Cardiac muscle cell (in vitro differentiated cells and primary cell): ENCODE data around the gene LMO1. TPM values are rescaled to one million over a fixed set of nuclear protein-coding genes. Genes with fewer than 3 reads are reported as not detected.
A peak's percentile ranks its signal among the peaks of the same experiment; 100 is the strongest.

ENCODE experiments used
- DNase-seq, 2 donors: peaks; one replicate each; pipeline versions ENCODE4 v3.0.0 to v3.0.0-alpha.2; 2010 to 2017; ENCODE audit warnings: low read depth in 1 of 2, low spot score in 1 of 2
- H3K27ac ChIP-seq: fragments of 200-600 bp; sonication (generic); 2 replicates; pipeline ENCODE4 v1.5.1; 2016
- H3K27me3 ChIP-seq: fragments of 200-600 bp; sonication (generic); 2 replicates; pipeline ENCODE4 v1.6.0; 2016; ENCODE audit warnings: control low read depth
- H3K36me3 ChIP-seq: fragments of 200-600 bp; sonication (generic); 2 replicates; pipeline ENCODE4 v1.5.1; 2016; ENCODE audit warnings: control low read depth
- H3K4me1 ChIP-seq: fragments of 200-600 bp; sonication (generic); 2 replicates; pipeline ENCODE4 v1.8.1; 2017; ENCODE audit warnings: low read depth, mild to moderate bottlenecking, mixed run types
- H3K4me3 ChIP-seq: fragments of 200-600 bp; sonication (generic); 2 replicates; pipeline ENCODE4 v1.5.1; 2016; ENCODE audit warnings: mild to moderate bottlenecking
- H3K9me3 ChIP-seq: fragments of 200-600 bp; sonication (generic); 2 replicates; pipeline ENCODE4 v1.5.1; 2017; ENCODE audit warnings: low read depth, mild to moderate bottlenecking, control low read depth
- CTCF ChIP-seq: IDR thresholded peaks from 2 replicates; pipeline ENCODE4 v1.5.1; 2012; ENCODE audit warnings: low read depth, mild to moderate bottlenecking, low read length
- polyA plus RNA-seq: library from polyadenylated mRNA; unstranded; fragments of >200 nt; fragmentation: Nextera tagmentation; extraction: Ambion mirVana; gene quantifications from 2 replicates; pipeline ENCODE4 v1.2.1, GENCODE V29; 2016
- total RNA-seq: library from RNA; depleted of rRNA; stranded (reverse); fragments of >200 nt; gene quantifications from 2 replicates; pipeline ENCODE4 v1.2.3, GENCODE V29; 2016

The LMO1 gene
- total RNA-seq (0.45 and 1.4 TPM in 2 replicates), polyA plus RNA-seq (2.4 and 3.6 TPM in 2 replicates)

DNA sequence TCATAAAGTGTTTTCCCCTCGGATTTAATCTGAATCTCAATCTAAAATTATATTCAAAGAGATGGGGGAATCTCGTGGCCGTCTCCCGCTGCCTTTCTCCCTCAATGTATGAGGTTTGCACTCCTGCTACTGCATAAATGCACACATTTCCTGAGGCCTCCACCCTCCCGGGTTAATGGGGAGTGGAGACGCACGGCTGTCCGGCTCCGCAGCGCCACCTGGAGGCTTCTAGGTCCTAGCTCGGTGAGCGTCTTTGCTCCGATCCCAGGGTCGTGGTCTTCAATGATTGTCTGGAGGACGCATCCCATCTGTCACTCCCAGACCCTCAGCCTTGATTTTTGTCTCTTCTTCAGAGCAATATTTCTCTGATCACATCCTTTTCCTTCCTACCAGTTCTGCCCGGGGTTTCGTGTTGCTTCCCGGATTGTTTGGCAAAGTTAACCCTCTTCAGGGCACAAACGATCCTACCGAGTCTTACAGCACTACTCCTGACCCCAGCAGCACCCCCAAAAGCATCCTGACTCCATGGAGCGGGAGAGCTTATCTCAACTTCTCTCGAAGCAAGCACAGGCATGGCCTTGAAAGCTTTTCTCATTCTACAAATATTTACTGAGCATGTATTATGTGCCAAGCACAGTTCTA is at the start of gene LMO1:
Gene LMO1 (minus strand): TSS at position 110 of the 642 bp plus-strand sequence. CDS start 516 bp downstream, outside the sequence.
- H3K27me3 ChIP-seq = peaks cover 77% of the 10 kb centered on the region
- peak within 1 kb of the TSS; percentile 32 for H3K4me3 ChIP-seq
- peak; percentile 80 to 94 for DNase-seq
- H3K4me1 ChIP-seq = no peaks in the 10 kb centered on the region
- H3K27ac ChIP-seq = no peak within 1 kb of the TSS
- peak; percentile 95 for TF ChIP-seq CTCF
- H3K36me3 ChIP-seq = no peaks in the 10 kb centered on the region
- H3K9me3 ChIP-seq = no peaks in the 10 kb centered on the region

DNA sequence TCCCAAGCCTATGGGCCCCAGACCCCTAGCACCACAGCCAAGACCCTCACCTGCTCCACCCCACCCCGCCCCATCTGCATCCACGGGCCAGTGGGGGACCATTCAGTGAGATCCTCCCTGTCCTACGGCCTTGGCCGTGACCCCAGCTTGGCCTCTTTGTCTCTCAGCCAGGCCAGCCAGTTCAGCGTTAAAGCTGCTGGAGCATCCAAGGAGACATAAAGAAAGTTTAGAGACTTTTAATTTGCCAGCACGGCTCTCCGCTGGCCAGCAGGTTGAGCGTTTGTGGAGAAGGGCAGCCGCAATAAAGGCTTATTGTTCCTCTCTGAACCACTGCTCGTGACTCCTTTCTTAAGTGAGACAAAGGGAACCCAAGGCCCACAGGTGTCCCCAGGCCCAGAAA is 49.3 kb upstream of the LMO1 start:
- no peak for TF ChIP-seq CTCF
- Histone ChIP-seq H3K36me3 (no peaks in the 10 kb centered on the region), H3K27me3 (no peaks in the 10 kb centered on the region), H3K27ac (no peak overlapping the region), H3K9me3 (no peaks in the 10 kb centered on the region), H3K4me1 (no peaks in the 10 kb centered on the region), H3K4me3 (no peak overlapping the region)
- no peak for DNase-seq

GRCh38 chr11:8311366-8311765 is 47.7 kb upstream of the LMO1 start:
- Histone ChIP-seq H3K9me3 (no peaks in the 10 kb centered on the region), H3K36me3 (no peaks in the 10 kb centered on the region), H3K27ac (no peak overlapping the region), H3K27me3 (no peaks in the 10 kb centered on the region), H3K4me1 (no peaks in the 10 kb centered on the region), H3K4me3 (no peak overlapping the region)
- TF ChIP-seq CTCF = no peak
- no peak for DNase-seq

- Histone ChIP-seq H3K27ac (no peak overlapping the region), H3K9me3 (no peaks in the 10 kb centered on the region), H3K27me3 (no peaks in the 10 kb centered on the region), H3K4me1 (no peaks in the 10 kb centered on the region), H3K4me3 (no peak overlapping the region), H3K36me3 (no peaks in the 10 kb centered on the region)
- no peak for TF ChIP-seq CTCF
- no peak for DNase-seq
These were observed 47.1 kb upstream of the LMO1 start for GRCh38 chr11:8310743-8311298.

GRCh38 chr11:8309862-8310261 is 46.2 kb upstream of the LMO1 start:
- TF ChIP-seq CTCF = no peak
- Histone ChIP-seq H3K4me1 (no peaks in the 10 kb centered on the region), H3K27me3 (no peaks in the 10 kb centered on the region), H3K27ac (no peak overlapping the region), H3K36me3 (no peaks in the 10 kb centered on the region), H3K9me3 (no peaks in the 10 kb centered on the region), H3K4me3 (no peak overlapping the region)
- peak in 1 of 2 donors; percentile 38 for DNase-seq
